Neuronal stem cell (in vitro differentiated cells): ENCODE measurements around the gene SLC41A3.

Experiments
- DNase-seq: peaks from one replicate; pipeline ENCODE4 v3.0.0-alpha.2; 2013; ENCODE audit warnings: low spot score
- H2AFZ ChIP-seq: one replicate; pipeline ENCODE4 v1.6.1; 2013; ENCODE audit warnings: mild to moderate bottlenecking, low read length, inconsistent platforms
- H2AK5ac ChIP-seq: 2 replicates; pipeline ENCODE4 v1.6.1; 2013; ENCODE audit warnings: low read depth, mild to moderate bottlenecking, inconsistent platforms, low read length, moderate library complexity, mixed read lengths
- H2BK120ac ChIP-seq: 2 replicates; pipeline ENCODE4 v1.6.1; 2013; ENCODE audit warnings: low read depth, mild to moderate bottlenecking, inconsistent platforms, low read length, moderate library complexity, mixed read lengths
- H2BK12ac ChIP-seq: one replicate; pipeline ENCODE4 v1.6.1; 2013; ENCODE audit warnings: low read length, inconsistent platforms
- H2BK15ac ChIP-seq: 2 replicates; pipeline ENCODE4 v1.6.1; 2013; ENCODE audit warnings: mild to moderate bottlenecking, low read length, inconsistent platforms, mixed read lengths
- H2BK5ac ChIP-seq: one replicate; pipeline ENCODE4 v1.6.1; 2013; ENCODE audit warnings: inconsistent platforms, mild to moderate bottlenecking, low read length, moderate library complexity
- H3K14ac ChIP-seq: one replicate; pipeline ENCODE4 v1.6.1; 2013; ENCODE audit warnings: low read length, inconsistent platforms
- H3K18ac ChIP-seq: 2 replicates; pipeline ENCODE4 v1.6.1; 2013; ENCODE audit warnings: low read length, inconsistent platforms
- H3K23ac ChIP-seq: 2 replicates; pipeline ENCODE4 v1.6.1; 2013; ENCODE audit warnings: low read depth, mild to moderate bottlenecking, mixed read lengths, low read length, inconsistent platforms; ENCODE audit not compliant: poor library complexity
- H3K27ac ChIP-seq: replicated peaks from 3 replicates; pipeline ENCODE4 v1.5.1; 2013; ENCODE audit warnings: low read length, inconsistent platforms
- H3K27me3 ChIP-seq, 3 experiments: 2 replicates each; pipeline ENCODE4 v1.6.1; 2013; ENCODE audit warnings: low read length in 3 of 3, mild to moderate bottlenecking in 2 of 3, inconsistent platforms in 1 of 3, low read depth in 1 of 3, mixed read lengths in 1 of 3, moderate library complexity in 1 of 3; ENCODE audit not compliant: control insufficient read depth in 3 of 3, insufficient read depth in 3 of 3
- H3K36me3 ChIP-seq, 2 donors: replicated peaks in 1 of 2; 2 replicates each; pipeline ENCODE4 v1.6.1; 2013; ENCODE audit warnings: low read length in 2 of 2; ENCODE audit not compliant: control insufficient read depth in 2 of 2, insufficient read depth in 2 of 2
- H3K4ac ChIP-seq: 2 replicates; pipeline ENCODE4 v1.6.1; 2013; ENCODE audit warnings: inconsistent platforms, mild to moderate bottlenecking, low read length, moderate library complexity
- H3K4me1 ChIP-seq, 2 donors: 1 replicate in 1 of 2; 2 replicates in 1 of 2; pipeline ENCODE4 v1.6.1; 2013; ENCODE audit warnings: low read length in 2 of 2, low read depth in 1 of 2; ENCODE audit not compliant: control insufficient read depth in 2 of 2, insufficient read depth in 1 of 2
- H3K4me2 ChIP-seq: one replicate; pipeline ENCODE4 v1.6.1; 2013; ENCODE audit warnings: mild to moderate bottlenecking, low read length, inconsistent platforms; ENCODE audit not compliant: insufficient read depth, poor library complexity, severe bottlenecking
- H3K4me3 ChIP-seq, 2 donors: 2 replicates each; pipeline ENCODE4 v1.5.1; 2013; ENCODE audit warnings: low read length in 2 of 2, mild to moderate bottlenecking in 2 of 2, inconsistent platforms in 1 of 2, moderate library complexity in 1 of 2
- H3K79me1 ChIP-seq: one replicate; pipeline ENCODE4 v1.6.1; 2013; ENCODE audit warnings: low read depth, mild to moderate bottlenecking, inconsistent platforms, low read length, moderate library complexity
- H3K9ac ChIP-seq: one replicate; pipeline ENCODE4 v1.6.1; 2013; ENCODE audit warnings: mild to moderate bottlenecking, low read depth, low read length, inconsistent platforms; ENCODE audit not compliant: poor library complexity
- H3K9me3 ChIP-seq, 2 donors: replicated peaks in 1 of 2; 2 replicates each; pipeline versions ENCODE3 to v1.6.1; 2013; ENCODE audit warnings: low read length in 2 of 2, mild to moderate bottlenecking in 2 of 2, inconsistent platforms in 1 of 2, low read depth in 1 of 2, mixed read lengths in 1 of 2, moderate library complexity in 1 of 2; ENCODE audit not compliant: control insufficient read depth in 2 of 2, insufficient read depth in 1 of 2
- H4K8ac ChIP-seq: one replicate; pipeline ENCODE4 v1.6.1; 2013; ENCODE audit warnings: low read depth, mild to moderate bottlenecking, inconsistent platforms, low read length, moderate library complexity
- H4K91ac ChIP-seq: one replicate; pipeline ENCODE4 v1.6.1; 2013; ENCODE audit warnings: low read length, low read depth, mild to moderate bottlenecking, inconsistent platforms; ENCODE audit not compliant: poor library complexity
- WGBS, 2 donors: extraction: QIAGEN DNeasy Blood & Tissue Kit; methylation state at CpG; one replicate each; pipeline ENCODE4 v1.1.7; 2013; ENCODE audit warnings: missing lambda C conversion rate in 2 of 2, mixed read lengths in 1 of 2; ENCODE audit not compliant: insufficient read length in 2 of 2, insufficient replicate concordance in 1 of 2; ENCODE audit errors: extremely low coverage in 2 of 2; 5-methylcytosine and 5-hydroxymethylcytosine counted together

SLC41A3 gene

GRCh38 chr3:126035362-126036050, 48.4 kb downstream of the SLC41A3 start:
- no peak overlapping the region for H2BK15ac ChIP-seq
- no peak overlapping the region for H4K8ac ChIP-seq
- no peaks in the 10 kb centered on the region for H3K27me3 ChIP-seq
- H3K18ac ChIP-seq = no peak overlapping the region
- H3K23ac ChIP-seq = no peak overlapping the region
- H3K36me3 ChIP-seq = peaks cover 0 to 19% of the 10 kb centered on the region in 2 donors
- no peak overlapping the region for H3K4me2 ChIP-seq
- H2AFZ ChIP-seq = no peak overlapping the region
- H4K91ac ChIP-seq = no peak overlapping the region
- H3K4ac ChIP-seq = no peak overlapping the region
- no peak for DNase-seq
- no peak overlapping the region for H2BK5ac ChIP-seq
- peaks cover under 1 to 4% of the 10 kb centered on the region in 2 donors for H3K9me3 ChIP-seq
- H2AK5ac ChIP-seq = no peak overlapping the region
- H3K4me1 ChIP-seq = peaks cover 0 to 2% of the 10 kb centered on the region in 2 donors
- no peak overlapping the region for H3K9ac ChIP-seq
- H2BK12ac ChIP-seq = no peak overlapping the region
- no peak overlapping the region for H3K4me3 ChIP-seq
- no peak overlapping the region for H3K14ac ChIP-seq
- no peaks in the 10 kb centered on the region for H3K79me1 ChIP-seq
- no CpG with 5 or more reads among the region's 12 CpGs for WGBS, 2 donors
- no peak overlapping the region for H2BK120ac ChIP-seq
- H3K27ac ChIP-seq = no peak overlapping the region

- Histone ChIP-seq H3K23ac (no peak overlapping the region), H3K79me1 (no peaks in the 10 kb centered on the region), H4K91ac (no peak overlapping the region), H2BK120ac (no peak overlapping the region), H2AFZ (no peak overlapping the region), H4K8ac (no peak overlapping the region), H3K27me3 (no peaks in the 10 kb centered on the region), H3K14ac (no peak overlapping the region), H3K18ac (no peak overlapping the region), H3K4me3 (no peak overlapping the region), H2BK12ac (no peak overlapping the region), H3K36me3 (peaks cover 0 to 20% of the 10 kb centered on the region in 2 donors), H2BK15ac (no peak overlapping the region), H3K4me2 (no peak overlapping the region), H2AK5ac (no peak overlapping the region), H3K9me3 (peaks cover 3 to 4% of the 10 kb centered on the region in 2 donors), H3K27ac (no peak overlapping the region), H3K4me1 (peaks cover 0 to 2% of the 10 kb centered on the region in 2 donors), H3K9ac (no peak overlapping the region), H2BK5ac (no peak overlapping the region), H3K4ac (no peak overlapping the region)
- DNase-seq = no peak
- no CpG with 5 or more reads among the region's 11 CpGs for WGBS, 2 donors
Measured at GRCh38 chr3:126034481-126035361, 49.2 kb downstream of the SLC41A3 start.

GRCh38 chr3:126033765-126034164, 50.2 kb downstream of the SLC41A3 start:
- Histone ChIP-seq H2BK120ac (no peak overlapping the region), H2BK5ac (no peak overlapping the region), H4K91ac (no peak overlapping the region), H2AK5ac (no peak overlapping the region), H3K9me3 (peaks cover 4 to 10% of the 10 kb centered on the region in 2 donors), H3K4me3 (peak overlapping the region in 1 of 2 donors; percentile 61), H3K27me3 (no peaks in the 10 kb centered on the region), H2AFZ (no peak overlapping the region), H3K14ac (no peak overlapping the region), H3K18ac (no peak overlapping the region), H3K79me1 (no peaks in the 10 kb centered on the region), H3K36me3 (peaks cover 0 to 28% of the 10 kb centered on the region in 2 donors), H3K9ac (no peak overlapping the region), H3K4me1 (peaks cover 0 to 2% of the 10 kb centered on the region in 2 donors), H2BK12ac (no peak overlapping the region), H3K27ac (no peak overlapping the region), H2BK15ac (no peak overlapping the region), H3K4ac (no peak overlapping the region), H3K4me2 (no peak overlapping the region), H3K23ac (no peak overlapping the region), H4K8ac (no peak overlapping the region)
- WGBS, 2 donors = no CpG with 5 or more reads among the region's 5 CpGs
- no peak for DNase-seq
